GM12878 (cell line): ENCODE results near the gene TMC7. TPM values are rescaled to one million over a fixed set of nuclear protein-coding genes. Genes with fewer than 3 reads are reported as not detected.

Experiments used
- CEBPB ChIP-seq, 2 experiments: fragments of 150-350 bp in 1 of 2; IDR thresholded peaks; 2 replicates each; pipeline ENCODE4 v1.6.1; 2012 to 2014; ENCODE audit warnings: low read depth in 2 of 2, low read length in 2 of 2, borderline replicate concordance in 1 of 2, inconsistent platforms in 1 of 2
- CTCF ChIP-seq, 3 experiments: IDR thresholded peaks in 2 of 3; conservative IDR thresholded peaks in 1 of 3; 2 replicates each; pipeline ENCODE4 v1.5.1; 2011; ENCODE audit warnings: low read depth in 3 of 3, low read length in 3 of 3, mild to moderate bottlenecking in 3 of 3, control low read depth in 2 of 3, moderate library complexity in 2 of 3, inconsistent platforms in 1 of 3, mixed read lengths in 1 of 3; ENCODE audit not compliant: control insufficient read depth in 2 of 3, insufficient read depth in 1 of 3; ENCODE audit errors: extremely low read depth in 1 of 3
- EGR1 ChIP-seq, 2 experiments: IDR thresholded peaks; 1 replicate in 1 of 2; 2 replicates in 1 of 2; pipeline ENCODE4 v1.6.1; 2011 to 2012; ENCODE audit warnings: low read depth in 2 of 2, low read length in 2 of 2, borderline replicate concordance in 1 of 2, mild to moderate bottlenecking in 1 of 2, moderate library complexity in 1 of 2
- EP300 ChIP-seq, 2 experiments: fragments of 150-350 bp in 1 of 2; IDR thresholded peaks; 2 replicates each; pipeline ENCODE4 v1.6.1; 2011 to 2012; ENCODE audit warnings: low read depth in 2 of 2, low read length in 2 of 2, borderline replicate concordance in 1 of 2, improper control_type of control experiment in 1 of 2, inconsistent platforms in 1 of 2; ENCODE audit not compliant: control insufficient read depth in 1 of 2
- ESRRA ChIP-seq: IDR thresholded peaks from 2 replicates; pipeline ENCODE4 v1.6.1; 2012; ENCODE audit warnings: mild to moderate bottlenecking, low read length, improper control_type of control experiment
- GATAD2B ChIP-seq: fragments of 450-650 bp; conservative IDR thresholded peaks from 2 replicates; pipeline ENCODE4 v1.6.1; 2017; ENCODE audit warnings: low read depth, mild to moderate bottlenecking, moderate library complexity
- HDGF ChIP-seq: fragments of 450-650 bp; IDR thresholded peaks from 2 replicates; pipeline ENCODE4 v1.6.1; 2016; ENCODE audit warnings: antibody characterized with exemption
- KAT2A ChIP-seq: conservative IDR thresholded peaks from 2 replicates; pipeline ENCODE4 v1.6.1; 2011; ENCODE audit warnings: low read depth, low read length; ENCODE audit not compliant: control insufficient read depth
- NR2C1 ChIP-seq: fragments of 450-650 bp; IDR thresholded peaks from 2 replicates; pipeline ENCODE4 v1.6.1; 2017; ENCODE audit warnings: antibody characterized with exemption, mild to moderate bottlenecking, moderate library complexity
- PAX5 ChIP-seq: IDR thresholded peaks from 2 replicates; pipeline ENCODE4 v1.6.1; 2011; ENCODE audit warnings: low read depth, low read length, borderline replicate concordance
- PBX3 ChIP-seq: IDR thresholded peaks from 2 replicates; pipeline ENCODE4 v1.6.1; 2011; ENCODE audit warnings: mild to moderate bottlenecking, low read depth, low read length, moderate library complexity; ENCODE audit not compliant: insufficient replicate concordance
- PKNOX1 ChIP-seq: fragments of 450-650 bp; IDR thresholded peaks from 2 replicates; pipeline ENCODE4 v1.6.1; 2016; ENCODE audit warnings: mild to moderate bottlenecking
- POLR2AphosphoS5 ChIP-seq: IDR thresholded peaks from 2 replicates; pipeline ENCODE4 v1.6.1; 2011; ENCODE audit warnings: mild to moderate bottlenecking, low read length, inconsistent platforms
- RCOR1 ChIP-seq: conservative IDR thresholded peaks from 2 replicates; pipeline ENCODE4 v1.6.1; 2012; ENCODE audit warnings: low read depth, low read length, improper control_type of control experiment
- RELA ChIP-seq: fragments of 450-650 bp; IDR thresholded peaks from 2 replicates; pipeline ENCODE4 v1.8.0; 2014; ENCODE audit warnings: borderline replicate concordance; ENCODE audit not compliant: partially characterized antibody
- REST ChIP-seq: IDR thresholded peaks from 2 replicates; pipeline ENCODE4 v1.6.1; 2012; ENCODE audit warnings: mild to moderate bottlenecking, low read depth, low read length
- RUNX3 ChIP-seq: IDR thresholded peaks from 2 replicates; pipeline ENCODE4 v1.6.1; 2012; ENCODE audit warnings: low read length, inconsistent platforms
- SREBF1 ChIP-seq: IDR thresholded peaks from 2 replicates; pipeline ENCODE4 v1.6.1; 2012; ENCODE audit warnings: mild to moderate bottlenecking, low read length
- TAF1 ChIP-seq: IDR thresholded peaks from 2 replicates; pipeline ENCODE4 v1.6.1; 2011; ENCODE audit warnings: mild to moderate bottlenecking, low read depth, low read length, borderline replicate concordance
- TBL1XR1 ChIP-seq: IDR thresholded peaks from 2 replicates; pipeline ENCODE4 v1.6.1; 2012; ENCODE audit warnings: low read depth, low read length, improper control_type of control experiment
- ZNF24 ChIP-seq: fragments of 450-650 bp; IDR thresholded peaks from 2 replicates; pipeline ENCODE4 v1.6.1; 2017; ENCODE audit warnings: antibody characterized with exemption, mild to moderate bottlenecking
- polyA plus RNA-seq, 11 experiments: library from polyadenylated mRNA; depleted of rRNA in 4 of 11; unstranded in 6 of 11; stranded (reverse) in 5 of 11; fragments of >200 nt; fragmentation: Nextera tagmentation in 4 of 11; fragmentation: Illumina TruSeq in 1 of 11; extraction: Ambion mirVana in 4 of 11; extraction: Trizol in 1 of 11; gene quantifications; 1 replicate in 1 of 11; 2 replicates in 10 of 11; pipeline versions ENCODE4 v1.2.1 to v1.2.3, GENCODE V29; 2011 to 2016; ENCODE audit warnings: inconsistent platforms in 2 of 11, missing spikeins in 2 of 11, low read depth in 1 of 11
- total RNA-seq, 4 experiments: library from RNA; depleted of rRNA in 3 of 4; stranded (reverse); fragments of >200 nt in 3 of 4; fragmentation: Illumina TruSeq in 1 of 4; extraction: Trizol in 1 of 4; gene quantifications; 2 replicates each; pipeline versions ENCODE4 v1.2.1 to v1.2.3, GENCODE V29; 2013 to 2021

Gene TMC7
- total and polyA plus RNA-seq, 10 of the 15 experiments (the other 5 are each of a cell fraction or from before 2014, with no cell fraction given) = 0.15 TPM; not detected in 9

- TF ChIP-seq GATAD2B = 0 out of 2 replicates have a peak, but pooled peaks have one; percentile 66
- TF ChIP-seq EGR1 (IDR thresholded peaks at IDR 0.05; ENCODE audit: borderline replicate concordance in 1 of 2, low read depth in 2 of 2, low read length in 2 of 2) = peak in 1 of 2 experiments; percentile 69; a peak in 1 of 3 replicates
- peak; percentile 57 for TF ChIP-seq POLR2AphosphoS5
- peak; percentile 53; the same call in 1 of the 2 replicates for TF ChIP-seq HDGF
- TF ChIP-seq REST = no peak
- peak; percentile 99 for TF ChIP-seq PKNOX1
- TF ChIP-seq PAX5 = peak; percentile 81; the same call in 1 of the 2 replicates
- peak; percentile 41 for TF ChIP-seq RELA
- no peak for TF ChIP-seq ZNF24
- no peak for TF ChIP-seq KAT2A
- peak; percentile 93 for TF ChIP-seq NR2C1
- peak in 1 of 2 experiments; percentile 78; a peak in 1 of 4 replicates for TF ChIP-seq CEBPB (IDR thresholded peaks at IDR 0.05; ENCODE audit: borderline replicate concordance in 1 of 2, low read depth in 2 of 2, low read length in 2 of 2)
- TF ChIP-seq CTCF (IDR thresholded peaks at IDR 0.05 in 2 of 3, conservative IDR thresholded peaks at IDR 0.05 in 1 of 3; ENCODE audit: control insufficient read depth in 2 of 3, extremely low read depth in 1 of 3, insufficient read depth in 1 of 3, low read depth in 3 of 3, low read length in 3 of 3) = no peak
- TF ChIP-seq ESRRA = peak; percentile 80
- TF ChIP-seq TAF1 = 0 out of 2 replicates have a peak, but pooled peaks have one; percentile 46
- no peak; the same call in 1 of the 2 replicates for TF ChIP-seq TBL1XR1
- no peak; the same call in 1 of the 2 replicates for TF ChIP-seq SREBF1
- 0 out of 4 replicates have a peak, but pooled peaks of 1 of the 2 experiments have one; percentile 69 for TF ChIP-seq EP300 (IDR thresholded peaks at IDR 0.05; ENCODE audit: borderline replicate concordance in 1 of 2, control insufficient read depth in 1 of 2, low read depth in 2 of 2, low read length in 2 of 2)
- no peak for TF ChIP-seq RCOR1
- peak; percentile 5; the same call in 1 of the 2 replicates for TF ChIP-seq RUNX3
- TF ChIP-seq PBX3 = peak; percentile 98
Measured at GRCh38 chr16:19067349-19068236, 83.9 kb downstream of the TMC7 start, which contains the start of gene COQ7 (continued).
